Fibroblast of villous mesenchyme (primary cell): Measurements from ENCODE around the gene USP6. TPM values are rescaled to one million over a fixed set of nuclear protein-coding genes. Genes with fewer than 3 reads are reported as not detected.
"Not testable (repeated sequence)": the region's sequence is repeated elsewhere in the genome, so short reads cannot be mapped to it uniquely, and the experiment has no call there.

ENCODE experiments used
- DNase-seq: peaks from one replicate; pipeline ENCODE4 v3.0.0-alpha.2; 2010; ENCODE audit warnings: low read depth
- H3K4me3 ChIP-seq: 2 replicates; pipeline ENCODE4 v1.5.1; 2011; ENCODE audit warnings: low read depth, mild to moderate bottlenecking, low read length
- small RNA-seq: library from RNA; depleted of rRNA; stranded (forward); fragments of <200 nt; gene quantifications from one replicate; pipeline ENCODE3, GENCODE V24; 2012
- total RNA-seq: library from RNA; depleted of rRNA; stranded (reverse); fragments of >200 nt; gene quantifications from 2 replicates; pipeline ENCODE4 v1.2.3, GENCODE V29; 2012
- TF ChIP-seq, protein P1 (sequence below): IDR thresholded peaks from 2 replicates; pipeline ENCODE4 v1.5.1; 2012; ENCODE audit warnings: low read depth, mild to moderate bottlenecking, low read length; ENCODE audit not compliant: insufficient read depth

The USP6 gene
- total RNA-seq, 1 donor: not detected

DNA sequence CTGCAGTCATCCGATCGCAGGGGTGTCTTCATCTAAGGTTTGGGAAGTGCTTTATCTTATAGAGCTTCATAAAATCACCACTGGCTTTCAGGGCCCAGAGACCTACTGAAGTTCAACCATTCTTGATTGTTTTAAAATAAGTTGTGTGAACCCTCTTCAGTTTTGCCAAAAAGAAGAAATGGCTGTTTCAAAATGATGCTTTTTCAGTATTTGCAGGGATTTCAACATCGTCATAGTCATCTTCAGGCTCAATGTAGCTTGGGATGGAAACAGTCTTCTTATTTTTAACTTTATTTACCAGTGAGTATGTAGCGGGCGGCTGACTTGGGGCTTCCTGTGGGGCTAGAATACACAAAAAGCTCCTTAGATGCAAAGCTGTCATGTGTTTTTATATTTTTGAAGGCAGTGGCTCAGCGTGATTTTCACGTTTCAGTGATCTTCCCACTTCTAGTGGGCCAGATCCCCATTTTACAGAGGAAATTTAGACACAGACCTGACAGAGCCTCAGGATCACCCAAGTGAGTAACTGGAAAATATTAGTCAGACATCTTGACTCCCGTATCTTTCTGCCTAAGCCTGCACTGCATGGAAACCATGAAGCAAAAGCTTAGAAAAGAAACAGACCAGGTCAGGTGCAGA is 94.9 kb downstream of the USP6 start:
- TF ChIP-seq, protein P1, sequence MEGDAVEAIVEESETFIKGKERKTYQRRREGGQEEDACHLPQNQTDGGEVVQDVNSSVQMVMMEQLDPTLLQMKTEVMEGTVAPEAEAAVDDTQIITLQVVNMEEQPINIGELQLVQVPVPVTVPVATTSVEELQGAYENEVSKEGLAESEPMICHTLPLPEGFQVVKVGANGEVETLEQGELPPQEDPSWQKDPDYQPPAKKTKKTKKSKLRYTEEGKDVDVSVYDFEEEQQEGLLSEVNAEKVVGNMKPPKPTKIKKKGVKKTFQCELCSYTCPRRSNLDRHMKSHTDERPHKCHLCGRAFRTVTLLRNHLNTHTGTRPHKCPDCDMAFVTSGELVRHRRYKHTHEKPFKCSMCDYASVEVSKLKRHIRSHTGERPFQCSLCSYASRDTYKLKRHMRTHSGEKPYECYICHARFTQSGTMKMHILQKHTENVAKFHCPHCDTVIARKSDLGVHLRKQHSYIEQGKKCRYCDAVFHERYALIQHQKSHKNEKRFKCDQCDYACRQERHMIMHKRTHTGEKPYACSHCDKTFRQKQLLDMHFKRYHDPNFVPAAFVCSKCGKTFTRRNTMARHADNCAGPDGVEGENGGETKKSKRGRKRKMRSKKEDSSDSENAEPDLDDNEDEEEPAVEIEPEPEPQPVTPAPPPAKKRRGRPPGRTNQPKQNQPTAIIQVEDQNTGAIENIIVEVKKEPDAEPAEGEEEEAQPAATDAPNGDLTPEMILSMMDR: no peak
- no peak for DNase-seq
- H3K4me3 ChIP-seq: no peak overlapping the region

DNA sequence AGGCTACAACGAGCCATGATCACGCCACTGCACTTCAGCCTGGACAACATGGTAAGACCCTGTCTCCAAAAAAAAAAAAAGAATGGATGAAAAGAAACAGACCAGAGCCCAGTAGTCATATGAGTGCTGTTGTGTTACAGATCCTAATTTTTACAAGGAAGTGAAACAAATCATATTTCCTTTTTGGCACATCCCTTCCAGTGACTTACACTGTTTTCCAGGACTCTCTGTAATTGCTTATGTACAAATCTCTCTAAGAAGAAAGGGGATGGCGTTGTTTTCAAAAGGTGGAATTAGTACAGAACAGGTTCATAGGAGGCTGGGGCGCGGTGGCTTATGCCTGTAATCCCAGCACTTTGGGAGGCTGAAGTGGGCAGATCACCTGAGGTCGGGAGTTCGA is 95.6 kb downstream of the USP6 start:
- DNase-seq: no peak
- no peak overlapping the region for H3K4me3 ChIP-seq
- TF ChIP-seq, protein P1: no peak

DNA sequence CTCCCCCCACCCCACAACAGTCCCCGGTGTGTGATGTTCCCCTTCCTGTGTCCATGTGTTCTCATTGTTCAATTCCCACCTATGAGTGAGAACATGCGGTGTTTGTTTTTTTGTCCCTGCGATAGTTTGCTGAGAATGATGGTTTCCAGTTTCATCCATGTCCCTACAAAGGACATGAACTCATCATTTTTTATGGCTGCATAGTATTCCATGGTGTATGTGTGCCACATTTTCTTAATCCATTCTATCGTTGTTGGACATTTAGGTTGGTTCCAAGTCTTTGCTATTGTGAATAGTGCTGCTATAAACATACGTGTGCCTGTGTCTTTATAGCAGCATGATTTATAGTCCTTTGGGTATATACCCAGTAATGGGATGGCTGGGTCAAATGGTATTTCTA is 101.7 kb downstream of the USP6 start:
- not testable (repeated sequence) for DNase-seq, H3K4me3 ChIP-seq

DNA sequence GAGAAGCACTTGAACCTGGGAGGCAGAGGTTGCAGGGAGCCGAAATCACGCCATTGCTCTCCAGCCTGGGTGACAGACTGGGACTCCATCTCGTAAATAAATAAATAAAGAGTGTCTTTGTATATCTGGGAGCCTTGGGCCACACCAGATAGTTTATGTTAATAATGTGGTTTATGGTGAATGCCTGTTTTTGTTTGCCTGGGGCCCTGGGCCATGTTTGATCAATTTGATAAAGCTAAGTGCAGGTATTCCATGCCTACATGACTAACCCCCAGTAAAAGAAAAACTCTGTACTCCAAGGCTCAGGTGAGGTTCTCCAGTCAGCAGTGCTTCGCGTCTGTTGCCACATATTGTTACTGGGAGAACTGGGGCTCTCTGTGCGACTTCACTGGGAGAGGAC is 103.7 kb downstream of the USP6 start:
- DNase-seq: no peak
- no peak overlapping the region for H3K4me3 ChIP-seq
- TF ChIP-seq, protein P1: no peak

DNA sequence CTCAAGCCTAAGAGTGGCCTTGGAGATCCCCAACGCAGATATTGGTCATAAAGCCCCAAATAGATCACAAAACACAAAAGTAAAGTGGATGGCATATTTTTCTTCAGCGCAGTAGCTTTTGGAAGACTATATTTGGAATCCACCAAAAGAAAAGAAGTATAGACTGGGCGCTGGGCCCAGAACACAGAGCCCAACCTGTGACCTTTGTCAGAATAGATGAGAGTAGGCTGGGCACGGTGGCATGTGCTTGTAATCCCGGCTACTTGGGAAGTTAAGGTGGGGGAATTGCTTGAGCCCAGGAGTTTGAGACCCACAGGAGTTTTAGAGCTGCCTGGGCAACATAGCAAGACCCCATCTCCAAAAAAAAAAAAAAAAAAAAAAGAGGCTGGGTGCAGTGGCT is 104.2 kb downstream of the USP6 start:
- DNase-seq: no peak
- TF ChIP-seq, protein P1: no peak
- no peak overlapping the region for H3K4me3 ChIP-seq

DNA sequence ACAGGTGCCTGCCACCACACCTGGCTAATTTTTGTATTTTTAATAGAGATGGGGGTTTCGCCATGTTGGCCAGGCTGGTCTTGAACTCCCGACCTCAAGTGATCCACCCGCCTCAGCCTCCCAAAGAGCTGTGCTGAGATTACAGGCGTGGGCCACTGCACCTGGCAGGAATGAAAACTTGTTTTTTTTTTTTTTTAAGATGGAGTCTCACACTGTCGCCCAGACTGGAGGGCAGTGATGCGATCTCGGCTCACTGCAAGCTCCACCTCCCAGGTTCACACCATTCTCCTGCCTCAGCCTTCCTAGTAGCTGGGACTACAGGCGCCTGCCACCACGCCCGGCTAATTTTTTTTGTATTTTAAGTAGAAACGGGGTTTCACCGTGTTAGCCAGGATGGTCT is 106.1 kb downstream of the USP6 start:
- H3K4me3 ChIP-seq, DNase-seq: not testable (repeated sequence)

Small RNA genes lying within 50 kb of the gene (small RNA-seq; reads per million reads assigned to genes)
- not detected for gene AC012146.4

Other genes with a start within 250 kb of the USP6 start
- gene C17orf107, start 216.5 kb upstream of the USP6 start, total RNA-seq: 3.5 and 3.9 TPM in 2 replicates
- gene CHRNE, start 212.9 kb upstream of the USP6 start, total RNA-seq: under 0.01 and 0.32 TPM in 2 replicates
- not detected in 2 replicates for gene GP1BA, start 183.8 kb upstream of the USP6 start, total RNA-seq
- 51.8 and 64.7 TPM in 2 replicates for gene SLC25A11, start 176.0 kb upstream of the USP6 start, total RNA-seq
- gene RNF167, start 175.8 kb upstream of the USP6 start, total RNA-seq: 26.4 and 34.5 TPM in 2 replicates
- 581 and 784 TPM in 2 replicates for gene PFN1, start 167.5 kb upstream of the USP6 start, total RNA-seq
- 2.6 and 7.4 TPM in 2 replicates for gene ENO3, start 164.9 kb upstream of the USP6 start, total RNA-seq
- gene SPAG7, start 148.2 kb upstream of the USP6 start, total RNA-seq: 34.5 and 39.0 TPM in 2 replicates
- 15.1 TPM in 2 replicates for gene CAMTA2, start 128.4 kb upstream of the USP6 start, total RNA-seq
- gene INCA1, start 118.5 kb upstream of the USP6 start, total RNA-seq: 0.97 and 1.3 TPM in 2 replicates
- gene KIF1C, start 118.1 kb upstream of the USP6 start, total RNA-seq: 50.6 and 56.6 TPM in 2 replicates
- gene SLC52A1, start 80.6 kb upstream of the USP6 start, total RNA-seq: under 0.01 and 0.43 TPM in 2 replicates
- 1.6 and 2.2 TPM in 2 replicates for gene ZFP3, start 37.6 kb upstream of the USP6 start, total RNA-seq
- gene ZNF232, start 4.2 kb upstream of the USP6 start, total RNA-seq: 4.5 and 5.2 TPM in 2 replicates
- gene ZNF594, start 75.8 kb downstream of the USP6 start, total RNA-seq: 10.3 and 11.7 TPM in 2 replicates
- not detected in 2 replicates for gene SCIMP, start 118.8 kb downstream of the USP6 start, total RNA-seq
- gene RABEP1, start 166.3 kb downstream of the USP6 start, total RNA-seq: 37.4 and 50.5 TPM in 2 replicates